Panc1 (cell line): Measurements from ENCODE around the gene SLC39A12. TPM values are rescaled to one million over a fixed set of nuclear protein-coding genes. Genes with fewer than 3 reads are reported as not detected.

Experiments used
- ATAC-seq: fragments of 200-7000 bp; cut with Tn5 transposase; 2 replicates; pipeline ENCODE4 v1.9.1; 2020; ENCODE audit warnings: mild to moderate bottlenecking, moderate library complexity
- BruUV-seq: library from RNA; stranded (reverse); fragments of 400-500 nt; replicated peaks from 2 replicates; lab custom pipeline; 2021; lab: Mats Ljungman, UMichigan
- CTCF ChIA-PET: fragments of 300-600 bp; sonication (Branson Sonifier 250); formaldehyde crosslinking; loops from one replicate; lab custom pipeline; 2022; ENCODE audit warnings: antibody characterized with exemption; lab: Charles Lee
- POLR2A ChIA-PET: fragments of 300-600 bp; sonication (Branson Sonifier 250); formaldehyde crosslinking; loops from one replicate; lab custom pipeline; 2022; ENCODE audit warnings: antibody characterized with exemption; lab: Charles Lee
- DNase-seq: peaks from one replicate; pipeline ENCODE4 v3.0.0-alpha.2; 2010; ENCODE audit warnings: low read depth, low spot score
- H3K27ac ChIP-seq: 2 replicates; pipeline ENCODE4 v1.5.1; 2011; ENCODE audit warnings: mild to moderate bottlenecking, low read length, inconsistent platforms
- H3K27me3 ChIP-seq: fragments of 200-500 bp; sonication (Bioruptor generic); 2 replicates; pipeline ENCODE4 v1.6.0; 2014; ENCODE audit warnings: low read length, inconsistent platforms; ENCODE audit not compliant: control insufficient read depth, insufficient read depth
- H3K36me3 ChIP-seq: fragments of 200-500 bp; sonication (Bioruptor generic); 2 replicates; pipeline ENCODE4 v1.5.1; 2014; ENCODE audit warnings: inconsistent platforms, mild to moderate bottlenecking, low read length, moderate library complexity; ENCODE audit not compliant: control insufficient read depth, insufficient read depth
- H3K4me1 ChIP-seq: 2 replicates; pipeline ENCODE4 v1.5.1; 2011; ENCODE audit warnings: inconsistent platforms, mild to moderate bottlenecking, low read length, moderate library complexity; ENCODE audit not compliant: control insufficient read depth, insufficient read depth
- H3K4me3 ChIP-seq, 2 experiments: 2 replicates each; pipeline ENCODE4 v1.5.1; 2011 to 2012; ENCODE audit warnings: low read depth in 2 of 2, low read length in 2 of 2, mild to moderate bottlenecking in 2 of 2, inconsistent platforms in 1 of 2, moderate library complexity in 1 of 2
- H3K9me3 ChIP-seq: fragments of 200-500 bp; sonication (Bioruptor generic); 2 replicates; pipeline ENCODE4 v1.5.1; 2014; ENCODE audit warnings: low read depth, mild to moderate bottlenecking, inconsistent platforms, low read length, moderate library complexity; ENCODE audit not compliant: control insufficient read depth, insufficient read depth
- POLR2AphosphoS5 ChIP-seq: IDR thresholded peaks from 2 replicates; pipeline ENCODE4 v1.6.1; 2012; ENCODE audit warnings: mild to moderate bottlenecking, low read depth, low read length, moderate library complexity
- REST ChIP-seq, 2 experiments: IDR thresholded peaks; 2 replicates each; pipeline ENCODE4 v1.6.1; 2011 to 2012; ENCODE audit warnings: low read depth in 2 of 2, control low read depth in 1 of 2, low read length in 1 of 2, mild to moderate bottlenecking in 1 of 2, moderate library complexity in 1 of 2; ENCODE audit not compliant: insufficient read depth in 1 of 2
- SIN3A ChIP-seq: IDR thresholded peaks from 2 replicates; pipeline ENCODE4 v1.6.1; 2012; ENCODE audit warnings: low read depth, mild to moderate bottlenecking, low read length, moderate library complexity, borderline replicate concordance; ENCODE audit not compliant: insufficient read depth
- TCF7L2 ChIP-seq: IDR thresholded peaks from 2 replicates; pipeline ENCODE4 v1.6.1; 2011; ENCODE audit warnings: mild to moderate bottlenecking, low read depth, low read length, inconsistent platforms
- in situ Hi-C: cut with HindIII; loops from 2 replicates; pipeline ENCODE4 v1.10.0; 2016; ENCODE audit warnings: low sequenced_read_pairs, low pct_unique_long_range_greater_than_20kb
- intact Hi-C: fragments of 100-400 bp; cut with micrococcal nuclease; formaldehyde crosslinking; loops from one replicate; pipeline ENCODE4 v1.10.0; 2022; ENCODE audit not compliant: unreplicated experiment
- total RNA-seq: library from RNA; stranded (reverse); gene quantifications from one replicate; pipeline ENCODE4 v1.2.1, GENCODE V29; 2021; ENCODE audit not compliant: unreplicated experiment
- TF ChIP-seq, protein P1 (sequence below): fragments of 450-650 bp; IDR thresholded peaks from 2 replicates; pipeline ENCODE4 v1.5.1; 2017; ENCODE audit warnings: mild to moderate bottlenecking

Gene SLC39A12
- total RNA-seq, 1 experiment from 2014 or later = not detected

DNA sequence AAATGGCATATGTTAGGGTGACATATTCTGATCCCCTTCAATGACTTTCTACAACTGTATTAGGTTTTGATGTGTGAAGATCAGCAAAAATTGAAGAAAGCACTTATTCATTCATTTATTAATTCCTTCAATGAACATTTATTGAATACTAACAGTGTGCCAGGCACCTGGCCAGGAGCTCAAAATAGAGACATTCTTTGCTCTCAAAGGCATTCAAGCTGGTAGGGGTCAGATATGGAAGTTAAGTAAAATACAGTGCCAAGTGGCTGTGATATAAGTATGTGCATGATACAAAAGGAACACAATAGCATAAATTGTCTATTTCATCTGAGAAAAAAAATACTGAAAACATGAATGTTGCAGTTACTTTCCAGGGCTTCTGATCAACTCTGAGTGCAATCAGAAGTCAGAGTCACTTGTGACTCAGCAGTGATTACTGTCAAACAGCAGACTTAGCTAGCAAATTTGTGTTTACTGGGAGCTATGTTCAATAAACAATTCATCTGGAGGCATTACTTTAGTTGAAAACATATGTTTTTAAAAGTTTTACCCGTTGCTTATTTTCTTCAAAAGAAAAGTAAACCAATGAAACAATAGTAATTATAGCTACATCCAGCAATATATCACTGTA lies 128.1 kb downstream of the SLC39A12 start:
- in situ Hi-C loops (no loop called here), intact Hi-C loops (no loop called here)
- H3K27me3 ChIP-seq = no peaks in the 10 kb centered on the region; the same call in 1 of the 2 replicates
- ATAC-seq (no peak), DNase-seq (no peak)
- no TSS peak for BruUV-seq
- CTCF ChIA-PET = no interaction called here
- no peak overlapping the region for H3K4me3 ChIP-seq
- no peaks in the 10 kb centered on the region for H3K4me1 ChIP-seq
- TF ChIP-seq POLR2AphosphoS5 (no peak), REST (IDR thresholded peaks at IDR 0.05; ENCODE audit: insufficient read depth in 1 of 2, low read depth in 2 of 2, low read length in 1 of 2) (no peak), SIN3A (no peak), TCF7L2 (no peak)
- TF ChIP-seq, protein P1, sequence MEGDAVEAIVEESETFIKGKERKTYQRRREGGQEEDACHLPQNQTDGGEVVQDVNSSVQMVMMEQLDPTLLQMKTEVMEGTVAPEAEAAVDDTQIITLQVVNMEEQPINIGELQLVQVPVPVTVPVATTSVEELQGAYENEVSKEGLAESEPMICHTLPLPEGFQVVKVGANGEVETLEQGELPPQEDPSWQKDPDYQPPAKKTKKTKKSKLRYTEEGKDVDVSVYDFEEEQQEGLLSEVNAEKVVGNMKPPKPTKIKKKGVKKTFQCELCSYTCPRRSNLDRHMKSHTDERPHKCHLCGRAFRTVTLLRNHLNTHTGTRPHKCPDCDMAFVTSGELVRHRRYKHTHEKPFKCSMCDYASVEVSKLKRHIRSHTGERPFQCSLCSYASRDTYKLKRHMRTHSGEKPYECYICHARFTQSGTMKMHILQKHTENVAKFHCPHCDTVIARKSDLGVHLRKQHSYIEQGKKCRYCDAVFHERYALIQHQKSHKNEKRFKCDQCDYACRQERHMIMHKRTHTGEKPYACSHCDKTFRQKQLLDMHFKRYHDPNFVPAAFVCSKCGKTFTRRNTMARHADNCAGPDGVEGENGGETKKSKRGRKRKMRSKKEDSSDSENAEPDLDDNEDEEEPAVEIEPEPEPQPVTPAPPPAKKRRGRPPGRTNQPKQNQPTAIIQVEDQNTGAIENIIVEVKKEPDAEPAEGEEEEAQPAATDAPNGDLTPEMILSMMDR = no peak
- no peak overlapping the region for H3K27ac ChIP-seq
- no peaks in the 10 kb centered on the region for H3K9me3 ChIP-seq
- no peaks in the 10 kb centered on the region for H3K36me3 ChIP-seq
- POLR2A ChIA-PET = no interaction called here

GRCh38 chr10:18082381-18082780 lies 130.7 kb downstream of the SLC39A12 start:
- ATAC-seq (no peak), DNase-seq (no peak)
- Histone ChIP-seq H3K27me3 (no peaks in the 10 kb centered on the region; the same call in 1 of the 2 replicates), H3K27ac (no peak overlapping the region), H3K9me3 (no peaks in the 10 kb centered on the region), H3K36me3 (no peaks in the 10 kb centered on the region), H3K4me3 (no peak overlapping the region), H3K4me1 (no peaks in the 10 kb centered on the region)
- ChIA-PET CTCF (no interaction called here), POLR2A (no interaction called here)
- TF ChIP-seq REST (IDR thresholded peaks at IDR 0.05; ENCODE audit: insufficient read depth in 1 of 2, low read depth in 2 of 2, low read length in 1 of 2) = no peak
- no peak for TF ChIP-seq TCF7L2
- TF ChIP-seq, protein P1 = no peak
- TF ChIP-seq POLR2AphosphoS5 = no peak
- no peak for TF ChIP-seq SIN3A
- in situ Hi-C loops (no loop called here), intact Hi-C loops (no loop called here)
- no TSS peak for BruUV-seq
